Right ventricle myocardium inferior (tissue), 1 donor: ENCODE measurements around the gene JAK1. TPM values are rescaled to one million over a fixed set of nuclear protein-coding genes. Genes with fewer than 3 reads are reported as not detected.
A peak's percentile ranks its signal among the peaks of the same experiment; 100 is the strongest.
"Not testable (repeated sequence)": the region's sequence is repeated elsewhere in the genome, so short reads cannot be mapped to it uniquely, and the experiment has no call there.

Experiments
- ATAC-seq: fragments of 200-7000 bp; cut with Tn5 transposase; one replicate; pipeline ENCODE4 v1.9.1; 2020; ENCODE audit warnings: mild to moderate bottlenecking, moderate library complexity
- DNase-seq: peaks from one replicate; pipeline ENCODE4 v3.0.0; 2021; ENCODE audit errors: missing footprints
- intact Hi-C: fragments of 100-400 bp; cut with DNase I; formaldehyde crosslinking; loops from one replicate; pipeline ENCODE4 v1.11.0; 2022
- long read RNA-seq: library from polyadenylated mRNA; unstranded; transcript quantifications from one replicate; pipeline ENCODE4 v2.0.0, GENCODE V29; 2021
- total RNA-seq: library from RNA; stranded (reverse); fragmentation: NEBNext Ultra II Directional; extraction: Animal tissue kit (Norgen Biotek cat#: 25700); gene quantifications from one replicate; pipeline ENCODE4 v1.2.1, GENCODE V29; 2021
- donor health status: DM: no; HTN: yes; CAD: no; lungs with severe emphysema.

JAK1 gene
- 87.3 TPM for total RNA-seq
- long read RNA-seq, full-length matches to known transcripts, result 49 of 85 reads
- long read RNA-seq, partial matches to known transcripts, result 31 of 85 reads
- long read RNA-seq, other reads (novel, unspliced or antisense), result 5 of 85 reads

DNA sequence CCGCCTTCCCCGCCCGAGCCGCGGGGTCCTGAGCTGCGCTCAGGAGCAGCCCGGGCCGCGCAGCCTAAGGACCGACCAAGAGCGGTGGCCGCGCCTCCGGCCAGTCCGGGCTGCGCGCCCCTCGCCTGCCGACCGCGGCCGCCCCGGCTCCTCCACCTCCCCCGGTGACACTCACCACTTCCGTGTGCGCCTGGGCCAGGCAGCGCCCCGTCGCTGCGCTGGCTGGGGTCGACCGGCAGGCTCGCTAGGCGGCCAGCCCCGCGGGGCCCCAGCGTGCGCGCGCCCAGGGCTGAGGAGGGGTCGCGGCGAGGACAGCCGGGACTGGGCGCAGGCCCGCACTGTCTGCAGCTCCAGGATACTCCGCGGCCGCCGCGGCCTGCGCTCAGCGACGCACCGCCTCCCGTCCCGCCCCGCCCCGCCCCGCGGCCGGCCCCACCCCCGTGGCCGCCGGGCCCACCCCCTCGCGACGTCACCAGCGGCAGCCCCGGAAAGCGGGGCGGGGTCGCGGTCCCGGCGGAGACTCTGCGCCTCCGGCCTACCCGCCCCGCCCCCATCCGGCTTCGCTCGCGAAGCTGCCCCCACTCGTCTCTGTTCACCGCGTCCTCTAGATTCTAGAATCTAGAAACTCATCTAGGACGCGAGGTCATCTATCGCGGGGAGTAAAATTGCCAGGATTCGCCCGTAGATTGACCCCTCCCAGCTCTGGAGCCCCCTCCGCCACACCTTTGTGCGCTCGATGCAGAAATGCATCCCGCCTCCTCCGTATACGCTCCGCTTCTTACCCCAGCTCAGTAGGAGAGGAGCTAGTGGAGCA, at the start of gene JAK1:
Gene JAK1, minus strand, starts transcription at position 392 of the 814 bp plus-strand sequence. CDS start 80,285 bp downstream, outside the sequence.
- ATAC-seq, result peak; percentile 93
- DNase-seq, result peak; percentile 95
- intact Hi-C loops, result loop anchor here (2.0 to 5.0 kb wide), 4 partner anchors 36 to 100 kb away; no protein-coding TSS in a partner anchor

DNA sequence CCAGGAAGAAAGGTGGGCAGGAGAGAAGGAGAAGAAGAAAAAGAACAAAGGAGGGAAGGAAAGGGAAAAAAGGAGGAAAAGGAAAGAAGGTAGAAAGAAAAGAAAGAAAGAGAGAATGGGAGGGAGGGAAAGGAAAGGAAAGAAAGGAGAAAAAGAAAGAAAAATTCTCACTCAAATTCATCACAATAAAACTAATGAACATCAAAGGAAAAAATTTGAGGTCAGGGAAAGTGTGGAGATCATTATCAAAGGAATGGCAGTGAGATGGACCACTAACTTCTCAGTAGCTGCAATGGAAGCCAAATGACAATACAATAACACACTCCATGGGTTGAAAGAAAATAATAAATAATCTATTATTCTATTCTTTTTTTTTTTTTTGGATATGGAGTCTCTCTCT, 48.0 kb upstream of the JAK1 start:
- DNase-seq (no peak), ATAC-seq (no peak)
- intact Hi-C loops, result no loop called here

DNA sequence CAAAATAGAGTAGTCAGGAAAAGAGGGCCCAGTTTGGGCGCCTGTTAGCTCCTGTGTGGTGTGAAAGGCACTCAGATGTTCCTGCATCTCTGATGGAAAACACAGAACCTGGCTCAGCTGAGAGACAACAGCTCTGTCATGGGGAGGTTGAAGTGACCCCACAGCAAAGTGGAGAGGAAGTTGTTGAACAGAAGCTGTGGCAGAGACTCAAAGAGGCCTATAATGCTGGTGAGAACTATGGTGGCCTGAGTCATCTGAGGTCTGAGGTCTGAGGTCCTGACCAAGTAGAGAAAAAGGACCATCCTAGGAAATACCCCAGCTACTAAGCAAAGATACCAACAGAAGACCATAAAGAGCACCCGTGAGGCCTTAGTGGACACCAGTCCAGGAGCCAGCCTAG, 45.6 kb upstream of the JAK1 start:
- ATAC-seq (no peak), DNase-seq (no peak)
- intact Hi-C loops, result no loop called here

DNA sequence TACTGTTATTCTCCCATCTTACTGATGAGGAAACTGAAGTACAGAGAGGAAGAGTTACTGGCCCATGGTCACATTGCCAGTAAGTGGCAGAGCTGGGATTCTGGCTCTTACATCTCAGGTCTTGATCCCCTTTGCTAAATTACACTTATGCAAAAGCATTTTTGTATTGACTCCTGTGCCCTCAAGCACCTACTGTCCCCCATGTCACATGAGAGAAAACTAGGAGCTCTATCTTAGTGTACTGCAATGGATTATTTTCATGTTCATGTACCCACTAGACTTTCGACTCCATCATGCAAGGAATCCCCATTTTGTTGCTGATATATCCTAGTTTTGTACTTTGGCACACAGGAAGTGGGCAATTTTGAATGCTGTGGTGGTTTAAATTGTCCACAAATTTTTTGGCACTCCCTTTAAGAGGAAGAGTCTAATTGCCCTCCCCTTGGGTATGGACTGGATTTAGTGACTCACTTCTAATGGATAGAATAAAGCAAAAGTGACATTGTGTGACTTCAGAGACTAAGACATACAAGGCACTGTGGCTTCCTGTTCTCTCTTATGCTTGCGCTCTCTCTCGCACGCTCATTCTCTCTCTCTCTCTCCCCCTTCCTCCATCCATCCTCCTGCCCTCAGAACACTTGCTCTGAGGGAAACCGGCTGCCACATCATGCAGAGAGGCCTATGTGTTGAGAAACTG, 43.5 kb upstream of the JAK1 start:
- intact Hi-C loops, result no loop called here
- DNase-seq, result no peak
- no peak for ATAC-seq

DNA sequence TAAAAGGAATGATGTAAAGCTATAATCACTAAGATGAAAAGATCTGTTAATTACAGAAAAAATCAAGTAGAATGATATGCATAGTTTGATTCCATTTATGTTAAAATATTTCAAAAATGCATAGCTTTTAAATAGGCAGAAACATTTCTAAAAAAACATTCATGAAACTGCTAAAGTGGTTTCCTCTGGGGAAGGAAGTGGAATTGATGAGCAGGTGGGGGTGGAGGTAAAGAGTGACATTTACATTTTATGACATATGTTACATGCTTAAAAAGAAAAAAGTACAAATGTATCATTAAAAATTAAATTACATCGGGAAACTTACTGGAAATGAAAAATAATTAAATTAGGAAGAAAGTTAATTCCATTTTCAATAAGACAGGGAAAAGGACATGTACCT, 42.8 kb upstream of the JAK1 start:
- ATAC-seq (no peak), DNase-seq (no peak)
- intact Hi-C loops, result no loop called here

DNA sequence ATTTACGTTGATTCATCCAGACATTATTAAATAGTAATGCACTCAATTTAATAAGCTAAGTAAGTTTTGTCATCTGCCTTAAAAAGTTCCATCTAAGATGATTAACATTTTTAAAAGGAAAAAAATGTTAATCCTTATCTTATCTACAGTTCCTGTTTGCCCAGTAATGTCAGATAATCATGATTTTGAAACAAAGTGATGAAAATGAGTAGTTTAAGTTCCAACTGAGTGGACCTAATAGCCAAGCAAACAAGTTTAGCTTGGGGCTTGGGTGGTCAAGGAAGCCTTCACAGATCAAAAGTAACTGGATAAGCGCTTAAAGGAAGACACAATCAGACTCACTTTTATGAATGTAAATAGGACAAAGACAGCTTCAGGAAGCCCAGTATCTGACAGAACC, 40.5 kb upstream of the JAK1 start:
- intact Hi-C loops, result no loop called here
- ATAC-seq, result no peak
- no peak for DNase-seq

DNA sequence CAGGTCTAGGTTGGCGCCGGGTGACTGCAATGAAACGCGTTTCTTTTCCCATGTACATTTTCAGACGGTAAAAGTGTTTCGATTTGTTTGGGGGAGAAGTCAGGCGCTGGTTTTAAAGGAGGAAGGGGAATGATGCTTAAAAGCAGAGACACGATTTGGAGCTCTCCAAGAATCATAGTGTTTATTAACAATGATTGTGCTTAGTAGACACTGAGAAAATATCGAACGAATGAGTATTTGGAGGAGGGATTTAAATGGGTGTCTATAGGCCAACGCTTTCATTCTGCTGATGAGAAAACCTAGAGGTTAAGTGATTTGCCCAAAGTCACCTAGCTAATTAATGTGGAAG, 36.9 kb upstream of the JAK1 start:
- intact Hi-C loops, result loop anchor here (5.0 kb wide), 1 partner anchor 36 kb away; the partner anchor contains the start of gene JAK1
- ATAC-seq (no peak), DNase-seq (no peak)

DNA sequence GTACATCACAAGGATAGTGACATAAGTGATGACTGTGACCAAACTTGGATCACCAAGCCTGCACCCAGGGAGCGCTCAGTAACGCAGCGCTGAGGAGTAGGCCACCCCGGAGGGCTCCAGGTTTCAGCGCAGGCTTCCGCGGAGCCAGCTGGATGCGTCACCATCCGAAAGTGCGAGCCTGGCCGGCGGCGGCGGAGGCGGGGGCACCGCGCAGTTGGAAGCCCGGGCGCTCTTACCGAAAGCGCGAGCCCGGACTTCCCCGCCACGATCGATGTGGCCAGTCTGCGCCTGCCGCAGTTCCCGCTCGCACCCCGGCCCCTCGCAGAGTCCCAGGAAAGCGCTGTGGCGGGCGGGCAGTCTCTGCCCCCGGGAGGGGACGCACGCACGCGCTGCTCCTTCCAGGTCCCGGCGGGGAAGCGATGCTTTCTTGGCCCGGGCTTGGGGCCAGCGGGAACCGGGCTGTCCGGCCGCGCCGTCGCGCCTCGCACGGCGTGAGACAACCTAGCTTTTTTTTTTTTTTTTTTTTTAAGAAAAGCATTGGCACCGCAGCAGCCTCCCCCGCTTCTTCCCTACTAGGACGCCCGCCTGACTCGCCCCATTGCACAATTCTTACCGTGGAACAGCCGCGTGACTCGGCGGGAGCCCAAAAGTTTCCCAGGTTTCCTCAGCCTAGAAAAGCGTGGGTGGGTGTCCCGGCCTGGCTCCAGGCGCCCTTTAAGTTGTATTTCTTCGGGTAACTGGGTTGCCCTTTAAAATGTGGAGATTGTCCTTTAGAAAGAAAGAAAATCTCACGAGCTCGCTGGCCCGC, 36.4 kb upstream of the JAK1 start:
- intact Hi-C loops, result loop anchor here (5.0 kb wide), 1 partner anchor 35 kb away; the partner anchor contains the start of gene JAK1
- DNase-seq, result peak; percentile 92
- ATAC-seq, result peak; percentile 91

DNA sequence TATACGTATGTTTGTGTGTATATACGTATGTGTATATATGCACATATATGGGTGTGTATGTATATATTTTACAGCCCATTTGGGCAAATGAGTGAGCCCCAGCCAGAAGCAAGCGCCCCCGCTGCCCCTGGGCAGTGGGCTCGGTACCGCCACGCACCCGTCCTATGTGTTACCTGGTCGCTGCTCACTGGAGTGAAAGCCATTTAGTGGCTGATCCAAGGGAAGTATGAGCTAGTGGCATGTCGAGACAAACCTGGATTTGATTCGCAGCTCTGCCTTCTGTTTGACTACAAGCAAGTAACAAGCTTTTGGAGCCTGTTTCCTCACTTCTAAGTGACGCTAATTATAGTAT, 35.8 kb upstream of the JAK1 start:
- ATAC-seq (no peak), DNase-seq (no peak)
- intact Hi-C loops, result loop anchor here (5.0 kb wide), 1 partner anchor 35 kb away; the partner anchor contains the start of gene JAK1

DNA sequence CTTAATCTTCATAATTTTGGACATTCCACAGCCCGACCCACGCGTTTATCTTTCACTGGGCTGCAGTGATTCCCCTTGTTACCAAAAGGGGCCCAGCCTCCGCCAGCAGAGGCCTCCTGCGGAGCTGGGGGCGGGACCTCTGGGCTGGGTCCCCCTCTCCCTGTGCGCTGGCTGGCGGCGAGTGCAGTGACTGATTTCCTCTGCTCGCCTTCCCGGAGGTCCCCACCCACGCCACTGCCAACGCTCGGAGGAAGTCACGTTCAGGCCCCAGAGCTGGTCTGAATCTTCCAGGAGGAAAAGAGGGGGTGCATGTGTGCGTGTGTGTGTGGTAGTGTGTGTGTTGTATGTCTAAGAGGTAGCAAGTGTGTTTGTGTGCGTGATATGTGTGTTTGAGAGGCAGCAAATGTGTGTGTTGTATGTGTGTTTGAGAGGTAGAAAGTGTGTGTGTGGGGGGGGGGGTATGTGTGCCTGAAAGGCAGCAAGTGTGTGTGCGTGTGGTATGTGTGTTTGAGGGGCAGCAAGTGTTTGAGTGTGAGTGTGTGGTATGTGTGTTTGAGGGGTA, 35.0 kb upstream of the JAK1 start:
- peak; percentile 62 for ATAC-seq
- peak; percentile 91 for DNase-seq
- intact Hi-C loops, result loop anchor here (2.0 to 5.0 kb wide), 2 partner anchors 34 to 65 kb away; partner anchors contain the start of gene JAK1

DNA sequence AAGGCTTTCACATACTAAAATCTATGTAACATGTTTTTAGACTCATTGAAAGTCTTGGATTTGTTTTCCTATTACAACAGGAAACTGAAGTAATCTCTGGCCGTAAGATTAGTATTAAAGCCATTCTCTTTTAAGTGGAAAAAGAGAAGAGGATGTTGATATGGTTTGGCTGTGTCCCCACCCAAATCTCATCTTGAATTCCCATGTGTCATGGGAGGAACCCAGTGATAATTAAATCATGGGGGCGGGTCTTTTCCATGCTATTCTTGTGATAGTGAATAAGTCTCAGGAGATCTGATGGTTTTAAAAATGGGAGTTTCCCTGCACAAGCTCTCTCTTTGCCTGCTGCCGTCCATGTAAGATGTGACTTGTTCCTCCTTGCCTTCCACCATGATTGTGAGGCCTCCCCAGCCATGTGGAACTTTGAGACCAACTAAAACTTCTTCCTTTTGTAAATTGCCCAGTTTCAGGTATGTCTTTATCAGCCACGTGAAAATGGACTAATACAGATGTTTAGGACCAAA, 32.1 kb upstream of the JAK1 start:
- ATAC-seq, DNase-seq, intact Hi-C loops: not testable (repeated sequence)

DNA sequence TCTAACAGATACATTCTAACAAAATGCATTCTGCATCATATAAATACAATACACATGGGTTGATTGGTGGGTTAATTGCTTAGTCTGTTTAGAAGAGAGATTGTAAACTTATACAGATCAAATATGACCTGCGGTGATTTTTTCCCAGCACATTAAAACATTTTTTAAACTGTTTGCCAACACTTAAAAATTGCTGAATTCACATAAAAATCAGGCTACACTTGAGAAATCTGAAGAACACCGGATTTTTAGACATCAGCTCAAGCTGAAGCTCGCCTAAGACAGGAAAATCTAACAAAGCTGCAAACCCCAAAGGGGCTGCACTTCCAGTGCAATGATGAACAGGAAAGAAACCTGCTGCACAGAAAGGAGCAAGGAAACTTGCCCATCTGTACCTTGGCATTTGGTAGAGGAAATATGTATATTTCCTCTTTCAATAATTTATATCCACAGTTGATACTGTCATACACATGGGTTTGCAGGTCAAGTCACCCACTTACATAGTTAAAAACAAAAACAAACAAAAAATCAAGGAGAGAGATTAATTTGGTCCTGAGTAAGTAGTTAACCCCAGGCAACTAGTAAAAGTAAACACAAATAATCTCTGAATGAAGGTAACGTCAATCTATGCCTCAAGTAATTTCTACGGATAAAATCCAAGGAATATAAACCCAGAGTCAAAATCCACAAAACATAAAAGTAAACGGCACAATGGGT, 30.4 kb upstream of the JAK1 start:
- ATAC-seq (no peak), DNase-seq (no peak)
- intact Hi-C loops, result no loop called here

DNA sequence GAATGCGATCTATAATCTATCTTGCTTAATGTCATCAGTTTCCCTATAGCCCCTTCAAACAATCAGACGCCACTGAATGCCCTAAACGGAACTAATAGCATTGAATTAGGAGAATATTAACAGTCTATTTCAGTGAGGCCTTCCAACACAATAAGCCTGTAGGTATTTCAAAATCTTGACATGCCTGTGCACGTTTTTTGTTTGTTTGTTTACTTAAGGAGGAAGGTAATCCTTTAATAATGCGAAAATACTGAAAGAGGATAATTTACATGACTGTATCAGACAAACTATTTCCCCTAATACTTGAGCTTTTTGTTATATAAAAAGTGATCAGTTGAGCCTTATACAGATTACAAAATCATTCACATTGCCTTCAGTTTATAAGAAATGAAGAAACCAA, 29.0 kb upstream of the JAK1 start:
- intact Hi-C loops, result no loop called here
- no peak for DNase-seq
- no peak for ATAC-seq

DNA sequence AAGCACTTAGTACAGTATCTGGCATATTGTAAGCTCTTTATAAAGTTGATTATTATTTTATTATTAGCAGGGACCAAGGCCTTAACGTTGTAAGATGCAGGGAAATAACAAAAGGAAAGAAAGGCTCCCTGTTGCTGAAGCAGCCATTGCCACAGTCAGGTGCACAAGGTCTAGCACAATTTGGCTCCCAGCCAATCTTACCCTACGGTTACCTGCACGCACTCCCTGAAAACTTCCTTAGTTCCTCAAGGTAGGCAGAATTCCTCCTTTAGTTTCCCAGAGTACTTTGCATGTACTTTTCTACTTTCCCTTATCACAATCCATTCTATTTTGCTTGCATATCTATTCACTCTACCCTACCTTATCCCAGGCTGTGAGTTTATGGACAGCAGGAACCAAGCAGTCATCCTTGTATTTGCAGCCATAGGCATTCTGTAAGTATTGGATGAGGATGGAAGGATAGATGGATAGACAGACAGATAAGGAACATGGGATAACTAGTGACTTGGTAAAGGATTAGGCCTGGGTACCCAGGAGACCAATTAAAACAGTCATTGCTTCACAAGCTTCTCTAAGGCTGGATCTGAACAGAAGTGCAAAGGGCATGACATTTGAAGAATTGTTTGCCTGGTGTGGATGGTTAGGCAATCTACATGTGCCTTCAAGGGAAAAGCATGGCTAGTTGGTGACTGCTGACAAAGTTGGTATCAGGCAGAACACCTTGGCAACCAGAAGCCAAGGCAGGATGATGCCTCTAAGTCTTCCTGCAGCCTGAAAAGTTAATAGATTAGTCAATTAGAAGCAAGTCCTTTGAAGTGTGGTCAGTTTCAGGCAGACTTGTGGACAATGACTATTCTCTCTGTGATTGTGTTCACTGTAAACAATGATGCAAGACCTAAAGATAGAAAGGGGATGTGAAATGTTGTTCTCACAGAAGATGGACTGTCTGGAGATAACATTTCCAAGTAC, 20.8 kb upstream of the JAK1 start:
- ATAC-seq (no peak), DNase-seq (no peak)
- intact Hi-C loops, result no loop called here

DNA sequence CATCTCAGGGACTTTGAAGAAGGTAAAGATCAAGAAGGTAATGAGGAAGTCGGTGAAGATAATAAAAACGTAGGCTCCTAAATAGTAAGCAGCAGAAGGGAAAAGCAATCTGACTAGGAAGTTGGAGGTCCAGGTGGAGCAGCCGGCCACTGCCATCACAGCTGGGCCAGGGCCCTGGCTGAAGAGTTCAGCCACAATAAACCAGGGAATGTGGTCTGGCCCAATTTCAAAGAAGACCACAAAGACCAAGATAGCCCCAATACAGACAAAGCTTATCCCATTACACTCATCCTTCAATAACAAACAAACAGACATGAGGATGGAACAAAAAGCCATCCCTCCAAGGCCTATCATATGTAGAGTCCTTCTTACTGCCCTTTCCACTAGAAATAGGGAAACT, 18.4 kb upstream of the JAK1 start:
- no peak for ATAC-seq
- intact Hi-C loops, result no loop called here
- DNase-seq, result no peak

DNA sequence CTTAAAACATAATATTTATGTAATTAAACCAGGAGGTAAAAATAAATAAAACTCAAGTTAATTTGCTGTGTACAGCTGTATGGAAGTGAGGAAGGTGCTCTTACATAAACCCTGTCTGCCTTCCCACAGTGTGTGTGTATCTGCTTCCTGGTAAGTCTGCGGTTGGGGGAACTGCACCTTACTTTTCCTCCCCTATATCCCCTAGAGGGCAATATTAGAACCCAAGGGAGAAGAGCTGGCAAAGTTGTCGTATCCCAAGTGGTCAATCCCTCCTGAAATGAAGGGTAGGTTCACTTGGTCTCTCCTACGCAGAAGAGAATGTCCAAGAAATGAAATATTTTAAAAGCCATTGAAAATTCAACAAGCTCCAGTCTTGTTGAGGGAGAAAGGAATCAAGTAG, 17.8 kb upstream of the JAK1 start:
- DNase-seq (no peak), ATAC-seq (no peak)
- intact Hi-C loops, result no loop called here

DNA sequence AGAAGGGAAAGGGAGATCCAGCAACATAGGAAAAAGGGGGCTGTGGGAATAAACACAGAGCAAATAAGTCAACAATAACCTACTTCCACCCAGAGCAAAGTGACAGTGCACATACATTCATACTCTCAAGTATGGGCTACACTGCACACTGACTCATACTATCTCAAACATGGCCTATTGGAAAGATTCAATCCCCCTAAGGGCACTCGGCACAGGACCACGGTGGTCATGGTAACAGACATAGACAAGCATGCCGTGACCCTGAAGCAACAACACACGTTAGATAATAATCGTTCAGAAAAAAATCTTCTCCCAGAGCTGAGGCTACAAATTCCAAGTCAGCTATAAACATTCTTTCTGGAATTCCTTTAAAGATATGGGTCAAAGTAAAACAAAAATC, 16.8 kb upstream of the JAK1 start:
- intact Hi-C loops, result no loop called here
- DNase-seq, result no peak
- ATAC-seq, result no peak
